Lower leg skin (tissue), 4 donors: ENCODE measurements around the gene ACTN4. TPM values are rescaled to one million over a fixed set of nuclear protein-coding genes. Genes with fewer than 3 reads are reported as not detected.

Experiments used
- DNase-seq, 2 donors: peaks; one replicate each; pipeline ENCODE4 v3.0.0-alpha.2; 2019; ENCODE audit warnings: low spot score in 2 of 2
- H3K4me3 ChIP-seq: fragments of 200-600 bp; sonication (generic); 2 replicates; pipeline ENCODE4 v1.5.1; 2017; ENCODE audit warnings: mild to moderate bottlenecking, low read depth; ENCODE audit not compliant: poor library complexity, severe bottlenecking
- CTCF ChIP-seq, 3 donors: fragments of 450-650 bp; IDR thresholded peaks; one replicate each; pipeline ENCODE4 v1.5.1; 2016; ENCODE audit warnings: antibody characterized with exemption in 3 of 3, mild to moderate bottlenecking in 3 of 3, moderate library complexity in 2 of 3
- POLR2A ChIP-seq, 2 donors: fragments of 450-650 bp; IDR thresholded peaks; one replicate each; pipeline ENCODE4 v1.6.1; 2016 to 2017; ENCODE audit warnings: antibody characterized with exemption in 2 of 2, mild to moderate bottlenecking in 1 of 2, moderate library complexity in 1 of 2
- WGBS, 2 donors: methylation state at CpG; one replicate each; pipeline ENCODE4 v1.1.5; 2018; 5-methylcytosine and 5-hydroxymethylcytosine counted together
- intact Hi-C: fragments of 100-400 bp; cut with DNase I; formaldehyde crosslinking; loops from one replicate; pipeline ENCODE4 v1.15.0; 2023; ENCODE audit warnings: low total_unique reads
- total RNA-seq, 4 donors: library from RNA; depleted of rRNA; stranded (reverse); fragments of >200 nt; gene quantifications; one replicate each; pipeline ENCODE4 v1.1.0, GENCODE V29; 2016

ACTN4 gene
- total RNA-seq, 4 donors from 2014 or later: 411 to 572 (median 469) TPM

DNA sequence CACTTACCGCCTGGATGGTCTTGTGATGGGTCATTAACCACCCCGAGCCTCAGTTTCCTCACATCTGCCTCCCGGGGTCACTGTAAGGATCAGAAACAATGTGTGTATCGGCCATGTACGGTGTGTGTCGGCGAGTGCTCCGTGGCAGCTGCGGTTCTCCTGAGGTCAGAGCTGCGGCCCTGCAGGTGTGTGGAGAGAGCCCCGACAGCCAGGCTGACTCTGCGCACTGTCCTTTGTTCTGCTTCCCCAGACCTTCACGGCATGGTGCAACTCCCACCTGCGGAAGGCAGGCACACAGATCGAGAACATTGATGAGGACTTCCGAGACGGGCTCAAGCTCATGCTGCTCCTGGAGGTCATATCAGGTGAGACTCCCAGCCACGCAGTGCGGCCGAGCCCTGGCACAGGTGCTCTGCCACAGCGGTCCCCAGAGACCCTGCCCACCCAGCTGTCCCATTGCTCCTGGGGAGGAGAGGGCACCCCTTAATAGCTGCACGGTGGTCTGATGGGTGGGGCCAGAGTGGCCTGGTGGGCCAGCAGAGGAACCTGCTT is 53.0 kb downstream of the ACTN4 start:
- no peak overlapping the region for H3K4me3 ChIP-seq
- intact Hi-C loops: no loop called here
- 91 to 95% methylated on average over 17 to 21 of the region's 22 CpGs for WGBS, 2 donors
- DNase-seq: no peak
- TF ChIP-seq POLR2A (IDR thresholded peaks at IDR 0.05) (no peak), CTCF (IDR thresholded peaks at IDR 0.05) (no peak)

DNA sequence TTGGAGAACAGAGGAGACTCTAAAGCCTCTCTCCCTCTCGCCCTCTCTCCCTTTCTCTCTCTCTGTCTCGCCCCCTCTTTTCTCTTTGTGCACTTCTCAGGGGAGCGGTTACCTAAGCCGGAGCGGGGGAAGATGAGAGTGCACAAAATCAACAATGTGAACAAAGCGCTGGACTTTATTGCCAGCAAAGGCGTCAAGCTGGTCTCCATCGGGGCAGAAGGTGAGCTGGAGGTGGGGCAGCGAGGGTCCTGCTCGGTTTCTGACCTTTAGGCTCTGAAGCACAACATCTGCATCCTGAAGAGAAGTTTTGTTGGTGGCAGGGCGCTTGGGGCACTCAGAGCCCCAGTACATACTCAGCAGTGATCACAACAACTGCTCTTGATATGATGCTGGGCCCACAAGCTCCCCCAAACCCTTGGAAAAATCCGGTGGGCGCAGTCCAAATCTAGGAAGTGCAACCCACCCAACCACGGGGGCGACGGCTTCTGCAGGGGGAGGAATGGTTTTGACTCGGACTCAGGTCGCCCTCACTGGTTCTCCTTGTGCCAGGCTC is 53.5 kb downstream of the ACTN4 start:
- TF ChIP-seq POLR2A (IDR thresholded peaks at IDR 0.05): no peak
- no peak for TF ChIP-seq CTCF (IDR thresholded peaks at IDR 0.05)
- WGBS, 2 donors: 82 to 90% methylated on average over 18 of the region's 18 CpGs
- DNase-seq: no peak
- H3K4me3 ChIP-seq: no peak overlapping the region
- intact Hi-C loops: no loop called here

- no peak overlapping the region for H3K4me3 ChIP-seq
- WGBS, 2 donors: 53 to 59% methylated on average over 10 to 11 of the region's 11 CpGs
- TF ChIP-seq CTCF (IDR thresholded peaks at IDR 0.05): no peak
- no peak for TF ChIP-seq POLR2A (IDR thresholded peaks at IDR 0.05)
- no peak for DNase-seq
- intact Hi-C loops: no loop called here
Measured at GRCh38 chr19:38701455-38702063, 54.1 kb downstream of the ACTN4 start.

GRCh38 chr19:38702278-38702677 is 54.8 kb downstream of the ACTN4 start:
- no peak for DNase-seq
- intact Hi-C loops: no loop called here
- TF ChIP-seq CTCF (IDR thresholded peaks at IDR 0.05): no peak
- no peak for TF ChIP-seq POLR2A (IDR thresholded peaks at IDR 0.05)
- WGBS, 2 donors: 74 to 77% methylated on average over 12 to 13 of the region's 14 CpGs
- H3K4me3 ChIP-seq: no peak overlapping the region

GRCh38 chr19:38703509-38703908 is 56.1 kb downstream of the ACTN4 start:
- TF ChIP-seq CTCF (IDR thresholded peaks at IDR 0.05) (no peak), POLR2A (IDR thresholded peaks at IDR 0.05) (no peak)
- no peak overlapping the region for H3K4me3 ChIP-seq
- DNase-seq: no peak
- 92 to 94% methylated on average over 14 of the region's 14 CpGs for WGBS, 2 donors
- intact Hi-C loops: no loop called here
